Measurements from ENCODE around the gene BTBD2.
"Not testable (repeated sequence)": the region's sequence is repeated elsewhere in the genome, so short reads cannot be mapped to it uniquely, and the experiment has no call there.

BTBD2 gene

GRCh38 chr19:2012941-2013682 lies 2.4 kb downstream of the BTBD2 start:
- no peak for DNase-seq

- DNase-seq: no peak
Observed at GRCh38 chr19:2011169-2011568, 4.3 kb downstream of the BTBD2 start.

- no peak for DNase-seq
Observed at GRCh38 chr19:2010135-2010668, 5.3 kb downstream of the BTBD2 start.

- no peak for DNase-seq
Observed at GRCh38 chr19:2003874-2004273, 11.6 kb downstream of the BTBD2 start.

- no peak for DNase-seq
Observed at GRCh38 chr19:1999856-2000515, 15.5 kb downstream of the BTBD2 start.

- no peak for DNase-seq
Observed at GRCh38 chr19:1998712-1999708, 16.5 kb downstream of the BTBD2 start.

GRCh38 chr19:1997353-1998233 lies 17.9 kb downstream of the BTBD2 start:
- no peak for DNase-seq

GRCh38 chr19:1992759-1993260 lies 22.7 kb downstream of the BTBD2 start:
- no peak for DNase-seq

GRCh38 chr19:1991018-1991913 lies 24.2 kb downstream of the BTBD2 start:
- no peak for DNase-seq

- DNase-seq: no peak
Observed at GRCh38 chr19:1990230-1991017, 25.1 kb downstream of the BTBD2 start.

GRCh38 chr19:1989513-1990229 lies 25.8 kb downstream of the BTBD2 start:
- DNase-seq: no peak

- not testable (repeated sequence) for DNase-seq
Observed at GRCh38 chr19:1988464-1988863, 27.1 kb downstream of the BTBD2 start.

- no peak for DNase-seq
Observed at GRCh38 chr19:1987197-1988187, 28.0 kb downstream of the BTBD2 start.

GRCh38 chr19:1986357-1987162 lies 29.0 kb downstream of the BTBD2 start:
- no peak for DNase-seq

GRCh38 chr19:1985588-1986356 lies 29.7 kb downstream of the BTBD2 start:
- no peak for DNase-seq

GRCh38 chr19:1984357-1984756 lies 31.2 kb downstream of the BTBD2 start:
- DNase-seq: no peak
